IMR-90 (cell line): Measurements from ENCODE around the gene ARHGAP24.

Experiments used
- CTCF ChIP-seq: conservative IDR thresholded peaks from 2 replicates; pipeline ENCODE4 v1.5.1; 2012; ENCODE audit warnings: mild to moderate bottlenecking, low read depth, low read length, improper control_type of control experiment
- FOS ChIP-seq: fragments of 150-350 bp; IDR thresholded peaks from 2 replicates; pipeline ENCODE4 v1.6.1; 2016; ENCODE audit warnings: low read depth, low read length
- MAFK ChIP-seq: IDR thresholded peaks from 2 replicates; pipeline ENCODE4 v1.6.1; 2012; ENCODE audit warnings: low read depth, low read length, improper control_type of control experiment
- POLR2A ChIP-seq: IDR thresholded peaks from 2 replicates; pipeline ENCODE4 v1.6.1; 2012; ENCODE audit warnings: mild to moderate bottlenecking, low read depth, low read length
- RCOR1 ChIP-seq: IDR thresholded peaks from 2 replicates; pipeline ENCODE4 v1.6.1; 2012; ENCODE audit warnings: mild to moderate bottlenecking, low read length, improper control_type of control experiment; ENCODE audit not compliant: insufficient replicate concordance
- RFX5 ChIP-seq: IDR thresholded peaks from 2 replicates; pipeline ENCODE4 v1.8.0; 2012; ENCODE audit warnings: low read depth, mild to moderate bottlenecking, low read length, moderate library complexity
- USF2 ChIP-seq: fragments of 150-350 bp; IDR thresholded peaks from 2 replicates; pipeline ENCODE4 v1.6.1; 2017; ENCODE audit warnings: mild to moderate bottlenecking, antibody characterized with exemption, low read length, low read depth

- TF ChIP-seq RCOR1 (no peak), MAFK (no peak), CTCF (no peak), USF2 (no peak), POLR2A (no peak), FOS (no peak), RFX5 (no peak)
Observed at GRCh38 chr4:85681221-85681657, 206.3 kb downstream of the ARHGAP24 start.
